ENCODE measurements around the gene SERINC5.

GRCh38 chr5:80174790-80175189 is 81.1 kb downstream of the SERINC5 start:
- TF ChIP-seq POLR2AphosphoS5 (IDR thresholded peaks at IDR 0.05; ENCODE audit: borderline replicate concordance, low read depth, low read length) (no peak), EZH2 (IDR thresholded peaks at IDR 0.05) (no peak), FOXP2 (optimal IDR thresholded peaks at IDR 0.05; ENCODE audit: control extremely low read depth, extremely low read length, insufficient read depth) (no peak)
